Kidney epithelial cell (primary cell): ENCODE measurements around the gene C14orf132. TPM values are rescaled to one million over a fixed set of nuclear protein-coding genes. Genes with fewer than 3 reads are reported as not detected.

Experiments
- DNase-seq: peaks from one replicate; pipeline ENCODE4 v3.0.0-alpha.2; 2010; ENCODE audit warnings: low read depth
- H3K27me3 ChIP-seq: 2 replicates; pipeline ENCODE4 v1.6.0; 2011; ENCODE audit warnings: low read length; ENCODE audit not compliant: control insufficient read depth, insufficient read depth
- H3K36me3 ChIP-seq: 2 replicates; pipeline ENCODE4 v1.5.1; 2011; ENCODE audit warnings: low read length; ENCODE audit not compliant: control insufficient read depth, insufficient read depth
- H3K4me3 ChIP-seq: 2 replicates; pipeline ENCODE4 v1.5.1; 2011; ENCODE audit warnings: low read depth, mild to moderate bottlenecking, control low read depth, low read length
- total RNA-seq: library from RNA; depleted of rRNA; stranded (reverse); fragments of >200 nt; gene quantifications from 2 replicates; pipeline ENCODE4 v1.2.3, GENCODE V29; 2015
- TF ChIP-seq, protein P1 (sequence below): IDR thresholded peaks from 2 replicates; pipeline ENCODE4 v1.5.1; 2011; ENCODE audit warnings: mild to moderate bottlenecking, moderate library complexity, low read length, control low read depth, inconsistent platforms; ENCODE audit not compliant: insufficient read depth, poor library complexity, severe bottlenecking

C14orf132 gene
- total RNA-seq, 1 donor from 2014 or later = 8.4 TPM

DNA sequence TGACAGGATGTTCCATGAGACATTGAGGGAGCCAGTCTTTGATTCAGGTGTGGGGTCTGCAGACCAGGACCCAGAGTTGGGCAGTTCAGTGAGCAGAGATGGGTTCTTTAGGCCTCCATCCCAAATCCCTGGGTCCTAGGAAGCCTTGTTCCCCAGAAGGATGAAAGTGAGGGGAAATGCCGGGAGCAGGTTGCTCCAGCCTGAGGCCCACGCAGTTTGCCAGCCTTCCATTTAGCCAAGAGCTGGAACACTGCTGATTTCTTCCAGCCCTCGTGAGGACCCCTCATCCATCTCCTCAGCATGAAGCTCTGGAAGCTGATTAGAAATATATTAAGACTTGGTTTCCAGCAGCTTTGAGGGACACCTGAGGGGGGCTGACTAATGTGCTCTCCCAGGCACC is 12.1 kb downstream of the C14orf132 start:
- H3K36me3 ChIP-seq = no peaks in the 10 kb centered on the region
- H3K4me3 ChIP-seq = no peak overlapping the region
- H3K27me3 ChIP-seq = no peaks in the 10 kb centered on the region
- DNase-seq = no peak
- TF ChIP-seq, protein P1, sequence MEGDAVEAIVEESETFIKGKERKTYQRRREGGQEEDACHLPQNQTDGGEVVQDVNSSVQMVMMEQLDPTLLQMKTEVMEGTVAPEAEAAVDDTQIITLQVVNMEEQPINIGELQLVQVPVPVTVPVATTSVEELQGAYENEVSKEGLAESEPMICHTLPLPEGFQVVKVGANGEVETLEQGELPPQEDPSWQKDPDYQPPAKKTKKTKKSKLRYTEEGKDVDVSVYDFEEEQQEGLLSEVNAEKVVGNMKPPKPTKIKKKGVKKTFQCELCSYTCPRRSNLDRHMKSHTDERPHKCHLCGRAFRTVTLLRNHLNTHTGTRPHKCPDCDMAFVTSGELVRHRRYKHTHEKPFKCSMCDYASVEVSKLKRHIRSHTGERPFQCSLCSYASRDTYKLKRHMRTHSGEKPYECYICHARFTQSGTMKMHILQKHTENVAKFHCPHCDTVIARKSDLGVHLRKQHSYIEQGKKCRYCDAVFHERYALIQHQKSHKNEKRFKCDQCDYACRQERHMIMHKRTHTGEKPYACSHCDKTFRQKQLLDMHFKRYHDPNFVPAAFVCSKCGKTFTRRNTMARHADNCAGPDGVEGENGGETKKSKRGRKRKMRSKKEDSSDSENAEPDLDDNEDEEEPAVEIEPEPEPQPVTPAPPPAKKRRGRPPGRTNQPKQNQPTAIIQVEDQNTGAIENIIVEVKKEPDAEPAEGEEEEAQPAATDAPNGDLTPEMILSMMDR = no peak

DNA sequence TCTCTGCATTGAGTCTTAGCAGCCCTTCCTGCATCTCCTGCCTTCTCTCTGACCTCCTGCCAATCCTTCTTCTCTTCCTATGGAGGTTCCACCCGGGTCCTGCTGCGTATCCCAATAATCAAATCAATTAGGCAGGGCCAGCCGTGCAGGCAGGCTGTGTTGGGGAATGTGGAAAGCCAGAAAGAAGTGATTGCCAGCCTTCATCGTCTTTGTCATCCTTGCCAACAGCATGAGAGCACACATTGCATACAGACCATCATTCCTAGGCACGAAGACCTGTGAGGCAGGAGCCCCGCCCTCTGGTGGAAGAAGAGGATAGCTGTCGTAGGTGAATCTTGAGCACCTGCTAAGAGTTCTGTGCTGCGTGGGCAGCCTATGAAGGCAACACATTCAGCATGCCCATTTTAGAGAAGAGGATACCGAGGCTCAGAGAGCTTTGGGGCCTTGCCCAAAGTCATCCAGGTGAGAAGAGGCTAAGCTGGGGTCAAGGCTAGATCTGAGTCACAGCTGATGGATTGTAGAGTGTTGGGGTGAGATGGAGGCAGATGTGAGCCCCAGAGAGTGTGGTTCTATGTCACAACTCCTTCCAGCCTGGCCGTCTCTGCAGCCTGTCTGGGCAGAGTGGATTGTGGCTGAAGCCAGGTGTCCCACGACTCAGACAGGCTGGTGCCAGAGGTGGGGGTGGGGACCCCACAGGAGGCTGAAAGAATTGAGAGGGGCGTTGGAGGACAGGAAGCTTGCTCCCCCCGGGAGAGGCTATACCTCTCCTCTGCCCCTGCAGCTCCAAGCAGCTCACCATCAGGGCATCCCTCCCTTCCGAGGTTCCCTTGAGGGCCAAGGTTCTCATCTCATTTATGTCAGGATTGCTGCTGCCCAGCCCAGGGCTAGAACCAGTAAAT is 12.7 kb downstream of the C14orf132 start:
- TF ChIP-seq, protein P1 = no peak
- no peaks in the 10 kb centered on the region for H3K36me3 ChIP-seq
- no peak overlapping the region for H3K4me3 ChIP-seq
- no peaks in the 10 kb centered on the region for H3K27me3 ChIP-seq
- DNase-seq = no peak

DNA sequence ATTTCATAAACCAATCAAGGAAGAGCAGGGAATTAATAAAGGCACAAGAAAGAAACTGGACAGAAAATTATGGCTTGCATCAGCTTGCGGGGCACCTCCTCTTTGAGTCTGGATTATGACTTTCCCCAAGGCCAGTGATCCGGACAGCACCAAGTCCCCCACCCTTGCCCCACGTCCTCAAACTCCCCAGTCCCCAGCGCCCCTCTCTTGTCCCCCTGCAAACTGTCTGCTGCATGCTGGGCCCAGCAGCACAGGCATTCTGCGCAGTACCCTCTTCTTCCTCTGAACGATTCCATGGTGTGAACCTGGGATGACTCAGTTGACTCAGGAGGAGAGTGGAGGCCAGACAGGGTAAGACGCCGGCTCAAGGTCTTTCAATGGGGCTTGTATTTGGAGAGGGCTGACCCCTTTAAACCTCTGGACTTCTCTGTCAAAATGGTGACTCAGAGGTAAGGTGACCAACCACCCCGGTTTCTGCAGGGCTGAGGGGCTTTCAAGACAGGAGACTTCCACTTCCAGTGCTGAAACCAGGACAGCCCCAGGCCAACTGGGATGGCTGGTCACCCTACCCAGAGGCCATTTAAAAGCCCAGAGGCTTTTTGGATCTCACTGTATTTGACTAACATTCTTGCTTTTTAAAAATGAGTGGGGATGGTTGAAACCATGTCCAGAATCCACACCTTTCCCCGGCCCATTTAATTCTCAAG is 13.5 kb downstream of the C14orf132 start:
- TF ChIP-seq, protein P1 = no peak

DNA sequence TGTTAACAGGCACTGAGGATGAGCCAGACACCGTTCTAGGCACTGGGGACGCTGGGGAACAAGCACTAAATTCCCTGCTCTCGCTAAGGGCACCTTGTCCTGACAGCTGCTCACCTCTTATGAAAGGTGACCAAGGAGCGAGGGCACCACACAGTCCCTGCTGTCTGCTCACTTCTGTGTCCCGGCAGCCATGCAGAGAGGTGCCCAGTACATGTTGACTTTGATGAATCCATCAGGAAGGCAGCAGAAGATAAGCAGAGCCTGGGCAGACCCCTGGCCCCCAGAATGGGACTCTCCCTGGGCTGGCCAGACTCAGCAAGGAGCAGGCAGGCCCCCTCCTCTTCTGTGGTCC is 14.1 kb downstream of the C14orf132 start:
- TF ChIP-seq, protein P1 = no peak
- DNase-seq = no peak
- Histone ChIP-seq H3K4me3 (no peak overlapping the region), H3K36me3 (no peaks in the 10 kb centered on the region), H3K27me3 (no peaks in the 10 kb centered on the region)

More for the DNA sequence above, 13.5 kb downstream of the C14orf132 start:
- Histone ChIP-seq H3K27me3 (no peaks in the 10 kb centered on the region), H3K36me3 (no peaks in the 10 kb centered on the region), H3K4me3 (no peak overlapping the region)
- no peak for DNase-seq

DNA sequence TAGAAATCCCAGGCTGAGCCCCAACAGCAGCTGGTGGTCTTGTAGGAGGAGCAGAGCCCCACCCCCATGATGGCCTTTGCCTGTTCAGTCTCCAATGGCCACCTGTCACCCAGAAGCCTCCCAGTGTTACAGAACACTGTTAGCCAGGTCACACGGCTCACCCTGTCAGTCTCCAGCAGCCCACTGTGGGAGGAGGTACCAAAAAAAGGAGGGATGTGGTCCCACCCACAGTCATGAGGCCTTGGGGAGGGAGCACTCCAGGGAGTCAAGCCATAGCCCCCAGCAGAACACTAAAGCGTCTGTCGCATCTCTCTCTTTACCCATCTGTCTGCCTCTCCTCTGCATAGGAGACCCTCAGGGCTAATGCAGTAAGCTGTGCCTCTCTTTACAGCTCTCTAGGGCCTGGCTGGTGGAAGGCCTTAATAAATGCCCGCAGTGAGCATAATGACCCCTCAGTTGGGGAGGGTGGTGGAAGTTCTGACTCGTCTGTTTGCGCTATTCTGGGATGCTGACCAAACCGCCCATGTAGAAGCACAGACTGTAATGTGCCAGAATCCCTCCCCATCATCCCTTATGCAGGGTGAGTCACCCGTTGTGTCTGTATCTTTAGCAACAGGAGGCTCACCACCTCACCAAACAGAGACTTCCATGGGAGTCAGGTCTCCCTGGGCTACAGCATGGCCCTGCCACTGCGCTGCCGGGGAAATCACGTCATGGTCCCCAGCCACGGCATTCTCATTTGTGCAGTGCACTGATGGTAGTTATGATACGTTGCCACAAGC is 14.6 kb downstream of the C14orf132 start:
- peak; percentile 43 for DNase-seq
- TF ChIP-seq, protein P1 = no peak
- H3K36me3 ChIP-seq = no peaks in the 10 kb centered on the region
- H3K27me3 ChIP-seq = no peaks in the 10 kb centered on the region
- no peak overlapping the region for H3K4me3 ChIP-seq
